SKM-1 treated with dmso at 0.1 percent for 144 hours (cell line): ENCODE measurements around the gene PGAP3.

Source experiments
- DNase-seq: peaks from one replicate; lab custom pipeline; 2025; ENCODE audit not compliant: unreplicated experiment; lab: John Stamatoyannopoulos, UW

PGAP3 gene

GRCh38 chr17:39672522-39673334 lies 15.1 kb downstream of the PGAP3 start:
- DNase-seq: no peak

- DNase-seq: no peak
Measured at GRCh38 chr17:39671651-39672521, 16.0 kb downstream of the PGAP3 start.

- DNase-seq: no peak
Measured at GRCh38 chr17:39670746-39671145, 17.1 kb downstream of the PGAP3 start.

- DNase-seq: no peak
Measured at GRCh38 chr17:39669897-39670735, 17.7 kb downstream of the PGAP3 start.

- DNase-seq: no peak
Measured at GRCh38 chr17:39667945-39668924, 19.6 kb downstream of the PGAP3 start, which contains the start of gene PNMT. PNMT (plus strand) TSS chr17:39668453; CDS start chr17:39668476, 23 bp downstream.

- no peak for DNase-seq
Measured at GRCh38 chr17:39667262-39667944, 20.5 kb downstream of the PGAP3 start.

GRCh38 chr17:39666601-39667261 lies 21.1 kb downstream of the PGAP3 start:
- DNase-seq: no peak

GRCh38 chr17:39666231-39666600 lies 21.6 kb downstream of the PGAP3 start:
- DNase-seq: no peak

GRCh38 chr17:39665642-39666224 lies 22.1 kb downstream of the PGAP3 start:
- DNase-seq: no peak

- no peak for DNase-seq
Measured at GRCh38 chr17:39664581-39665561, 23.0 kb downstream of the PGAP3 start, which contains the start of gene TCAP. TCAP (plus strand) TSS chr17:39665349; CDS start chr17:39665360, 11 bp downstream.

- no peak for DNase-seq
Measured at GRCh38 chr17:39663688-39664580, 23.9 kb downstream of the PGAP3 start.

GRCh38 chr17:39663340-39663687 lies 24.5 kb downstream of the PGAP3 start:
- no peak for DNase-seq

- DNase-seq: no peak
Measured at GRCh38 chr17:39662551-39663339, 25.1 kb downstream of the PGAP3 start.

- DNase-seq: no peak
Measured at GRCh38 chr17:39661744-39662541, 25.9 kb downstream of the PGAP3 start.
